GM10847 (cell line): ENCODE data around the gene SMIM23.

Source experiments
- POLR2A ChIP-seq: IDR thresholded peaks from 2 replicates; pipeline ENCODE4 v1.6.1; 2011; ENCODE audit not compliant: insufficient read length; ENCODE audit errors: extremely low read depth

Gene SMIM23

GRCh38 chr5:171785517-171785916 lies at the start of gene SMIM23:
SMIM23 (plus strand) TSS chr5:171785817; CDS start chr5:171785872, 55 bp downstream.
- TF ChIP-seq POLR2A = no peak

GRCh38 chr5:171736976-171737891 lies 48.4 kb upstream of the SMIM23 start:
- TF ChIP-seq POLR2A = no peak

GRCh38 chr5:171738501-171738900 lies 47.1 kb upstream of the SMIM23 start:
- no peak for TF ChIP-seq POLR2A

GRCh38 chr5:171739271-171739670 lies 46.3 kb upstream of the SMIM23 start:
- TF ChIP-seq POLR2A = no peak

GRCh38 chr5:171743436-171744076 lies 42.1 kb upstream of the SMIM23 start:
- no peak for TF ChIP-seq POLR2A

GRCh38 chr5:171744264-171744663 lies 41.4 kb upstream of the SMIM23 start:
- TF ChIP-seq POLR2A = no peak

- TF ChIP-seq POLR2A = no peak
These were observed 40.7 kb upstream of the SMIM23 start for GRCh38 chr5:171744882-171745281.

GRCh38 chr5:171745602-171746001 lies 40.0 kb upstream of the SMIM23 start:
- no peak for TF ChIP-seq POLR2A

- no peak for TF ChIP-seq POLR2A
These were observed 38.4 kb upstream of the SMIM23 start for GRCh38 chr5:171747061-171747859.

- no peak for TF ChIP-seq POLR2A
These were observed 36.9 kb upstream of the SMIM23 start for GRCh38 chr5:171748720-171749119.

GRCh38 chr5:171749365-171749764 lies 36.3 kb upstream of the SMIM23 start:
- no peak for TF ChIP-seq POLR2A

GRCh38 chr5:171750311-171750788 lies 35.3 kb upstream of the SMIM23 start:
- TF ChIP-seq POLR2A = no peak

GRCh38 chr5:171755354-171755821 lies 30.2 kb upstream of the SMIM23 start:
- TF ChIP-seq POLR2A = no peak

GRCh38 chr5:171757853-171758535 lies 27.6 kb upstream of the SMIM23 start:
- no peak for TF ChIP-seq POLR2A

- no peak for TF ChIP-seq POLR2A
These were observed 25.8 kb upstream of the SMIM23 start for GRCh38 chr5:171759777-171760176.

GRCh38 chr5:171762021-171762608 lies 23.5 kb upstream of the SMIM23 start:
- no peak for TF ChIP-seq POLR2A
